ENCODE measurements around the gene STYX.

- TF ChIP-seq CTCF (IDR thresholded peaks at IDR 0.05), result no peak
- TF ChIP-seq POLR2A (IDR thresholded peaks at IDR 0.05), result no peak
Observed at GRCh38 chr14:52801014-52801712, 71.2 kb downstream of the STYX start.
